AG09319 (cell line): ENCODE measurements around the gene CCDC3.
"Not testable (repeated sequence)": the region's sequence is repeated elsewhere in the genome, so short reads cannot be mapped to it uniquely, and the experiment has no call there.

Experiments
- DNase-seq: peaks from one replicate; pipeline ENCODE4 v3.0.0-alpha.2; 2010; ENCODE audit warnings: low read depth; ENCODE audit errors: extremely low read depth
- TF ChIP-seq, protein P1 (sequence below): IDR thresholded peaks from 2 replicates; pipeline ENCODE4 v1.5.1; 2011; ENCODE audit warnings: low read depth, mild to moderate bottlenecking, inconsistent platforms, low read length, moderate library complexity

CCDC3 gene

DNA sequence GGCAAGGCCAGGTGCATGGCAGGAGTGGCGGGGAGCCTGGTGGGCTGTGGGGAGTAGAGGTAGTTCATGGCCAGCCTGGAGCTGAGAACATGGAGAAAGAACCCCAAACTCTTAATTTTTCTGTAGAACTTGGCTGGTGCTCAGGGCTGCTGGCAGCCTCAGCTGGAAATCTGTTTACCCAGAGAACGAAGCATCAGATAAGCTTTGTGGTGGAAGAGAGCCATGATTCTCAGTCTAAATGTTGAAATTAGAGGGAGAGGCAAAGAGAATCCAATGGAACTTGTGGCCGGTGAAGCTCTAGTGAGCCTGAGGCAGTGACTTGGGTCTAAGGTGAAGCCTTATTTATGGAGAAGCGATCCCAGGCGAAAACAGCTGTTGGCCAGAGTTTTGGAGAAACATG is 126.4 kb downstream of the CCDC3 start:
- DNase-seq: no peak
- TF ChIP-seq, protein P1, sequence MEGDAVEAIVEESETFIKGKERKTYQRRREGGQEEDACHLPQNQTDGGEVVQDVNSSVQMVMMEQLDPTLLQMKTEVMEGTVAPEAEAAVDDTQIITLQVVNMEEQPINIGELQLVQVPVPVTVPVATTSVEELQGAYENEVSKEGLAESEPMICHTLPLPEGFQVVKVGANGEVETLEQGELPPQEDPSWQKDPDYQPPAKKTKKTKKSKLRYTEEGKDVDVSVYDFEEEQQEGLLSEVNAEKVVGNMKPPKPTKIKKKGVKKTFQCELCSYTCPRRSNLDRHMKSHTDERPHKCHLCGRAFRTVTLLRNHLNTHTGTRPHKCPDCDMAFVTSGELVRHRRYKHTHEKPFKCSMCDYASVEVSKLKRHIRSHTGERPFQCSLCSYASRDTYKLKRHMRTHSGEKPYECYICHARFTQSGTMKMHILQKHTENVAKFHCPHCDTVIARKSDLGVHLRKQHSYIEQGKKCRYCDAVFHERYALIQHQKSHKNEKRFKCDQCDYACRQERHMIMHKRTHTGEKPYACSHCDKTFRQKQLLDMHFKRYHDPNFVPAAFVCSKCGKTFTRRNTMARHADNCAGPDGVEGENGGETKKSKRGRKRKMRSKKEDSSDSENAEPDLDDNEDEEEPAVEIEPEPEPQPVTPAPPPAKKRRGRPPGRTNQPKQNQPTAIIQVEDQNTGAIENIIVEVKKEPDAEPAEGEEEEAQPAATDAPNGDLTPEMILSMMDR: no peak

DNA sequence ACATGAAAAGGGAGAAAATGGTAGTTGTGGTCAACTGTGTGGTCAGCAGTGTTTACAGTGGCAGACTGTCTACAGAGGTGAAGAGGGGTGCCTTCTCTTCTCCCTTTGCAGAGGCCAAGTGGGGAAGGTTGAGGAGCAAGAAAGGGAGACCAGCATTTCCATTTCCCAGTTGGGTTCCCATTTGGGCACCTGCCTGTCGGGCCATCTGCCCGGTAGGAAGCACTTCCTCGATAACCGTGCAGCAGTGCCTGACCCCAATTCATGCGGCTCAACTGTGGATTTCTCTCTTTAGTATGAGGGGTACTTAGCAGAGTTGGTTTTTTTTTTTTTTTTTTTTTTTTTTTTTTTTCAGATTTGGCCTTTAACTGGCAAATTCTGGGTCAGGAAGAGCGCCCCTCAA is 127.0 kb downstream of the CCDC3 start:
- TF ChIP-seq, protein P1: no peak
- no peak for DNase-seq

GRCh38 chr10:12873172-12873571 is 128.3 kb downstream of the CCDC3 start:
- DNase-seq: no peak
- TF ChIP-seq, protein P1: no peak

DNA sequence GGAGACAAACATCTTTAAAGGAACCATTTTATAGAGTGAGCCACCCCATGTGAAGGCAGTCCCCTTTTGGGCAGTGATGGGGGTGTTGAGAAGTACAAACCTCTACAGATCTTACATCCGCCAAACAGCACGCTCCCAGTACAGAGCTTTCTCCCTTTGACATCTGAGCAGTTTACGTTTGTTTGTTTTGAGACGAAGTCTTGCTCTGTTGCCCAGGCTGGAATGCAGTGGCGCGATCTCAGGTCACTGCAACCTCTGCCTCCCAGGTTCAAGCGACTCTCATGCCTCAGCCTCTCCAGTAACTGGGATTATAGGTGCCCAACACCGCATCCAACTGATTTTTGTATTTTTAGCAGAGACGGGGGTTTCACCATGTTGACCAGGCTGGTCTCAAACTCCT is 128.9 kb downstream of the CCDC3 start:
- DNase-seq: no peak
- TF ChIP-seq, protein P1: no peak

GRCh38 chr10:12869427-12869826 is 132.1 kb downstream of the CCDC3 start:
- TF ChIP-seq, protein P1: no peak
- no peak for DNase-seq

DNA sequence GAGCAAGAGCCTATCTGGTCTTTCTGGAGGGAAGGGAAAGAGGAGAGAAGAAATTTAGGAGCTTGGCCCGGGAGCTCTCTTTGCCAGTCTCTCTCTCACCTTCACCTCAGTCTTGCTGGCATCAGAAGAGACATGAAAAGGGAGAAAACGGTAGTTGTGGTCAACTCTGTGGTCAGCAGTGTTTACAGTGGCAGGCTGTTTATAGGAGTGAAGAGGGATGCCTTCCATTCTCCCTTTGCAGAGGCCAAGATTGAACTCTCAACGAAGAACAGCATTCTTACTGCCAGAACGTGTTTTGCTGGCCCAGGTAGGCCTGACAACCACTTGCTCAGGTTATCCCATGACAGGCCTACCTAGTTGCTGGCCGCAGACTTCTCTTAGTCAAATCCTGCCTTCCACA is 133.3 kb downstream of the CCDC3 start:
- DNase-seq: no peak
- TF ChIP-seq, protein P1: no peak

- DNase-seq: not testable (repeated sequence)
These were observed 136.0 kb downstream of the CCDC3 start for GRCh38 chr10:12865515-12865914.

DNA sequence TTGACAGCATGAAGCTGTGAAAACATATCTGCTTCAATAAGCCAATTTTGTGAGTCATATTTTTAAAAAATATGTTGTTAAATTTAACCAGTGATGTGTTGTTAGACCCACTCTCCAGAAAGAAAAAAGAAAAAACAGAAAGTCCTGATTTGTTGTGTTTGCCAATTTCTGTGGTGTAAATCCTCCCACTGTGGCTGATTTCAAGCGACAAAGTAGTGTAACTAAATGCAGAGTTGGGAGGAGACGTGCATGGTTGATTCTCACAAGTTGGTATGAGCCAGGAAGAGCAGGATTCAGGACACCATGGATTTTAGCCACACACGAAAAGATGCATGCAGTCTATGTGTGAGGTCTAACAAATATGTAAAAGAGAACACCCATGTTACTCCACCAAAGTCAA is 139.1 kb downstream of the CCDC3 start:
- no peak for DNase-seq
- TF ChIP-seq, protein P1: no peak
